Measurements from ENCODE around the gene JPT2.

The JPT2 gene

GRCh38 chr16:1641261-1641660, 36.8 kb upstream of the JPT2 start:
- TF ChIP-seq, protein P1, sequence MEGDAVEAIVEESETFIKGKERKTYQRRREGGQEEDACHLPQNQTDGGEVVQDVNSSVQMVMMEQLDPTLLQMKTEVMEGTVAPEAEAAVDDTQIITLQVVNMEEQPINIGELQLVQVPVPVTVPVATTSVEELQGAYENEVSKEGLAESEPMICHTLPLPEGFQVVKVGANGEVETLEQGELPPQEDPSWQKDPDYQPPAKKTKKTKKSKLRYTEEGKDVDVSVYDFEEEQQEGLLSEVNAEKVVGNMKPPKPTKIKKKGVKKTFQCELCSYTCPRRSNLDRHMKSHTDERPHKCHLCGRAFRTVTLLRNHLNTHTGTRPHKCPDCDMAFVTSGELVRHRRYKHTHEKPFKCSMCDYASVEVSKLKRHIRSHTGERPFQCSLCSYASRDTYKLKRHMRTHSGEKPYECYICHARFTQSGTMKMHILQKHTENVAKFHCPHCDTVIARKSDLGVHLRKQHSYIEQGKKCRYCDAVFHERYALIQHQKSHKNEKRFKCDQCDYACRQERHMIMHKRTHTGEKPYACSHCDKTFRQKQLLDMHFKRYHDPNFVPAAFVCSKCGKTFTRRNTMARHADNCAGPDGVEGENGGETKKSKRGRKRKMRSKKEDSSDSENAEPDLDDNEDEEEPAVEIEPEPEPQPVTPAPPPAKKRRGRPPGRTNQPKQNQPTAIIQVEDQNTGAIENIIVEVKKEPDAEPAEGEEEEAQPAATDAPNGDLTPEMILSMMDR (conservative IDR thresholded peaks at IDR 0.05; ENCODE audit: low read depth, low read length), result no peak
- DNase-seq (ENCODE audit: low read depth), result no peak
- H3K4me3 ChIP-seq (ENCODE audit: low read length), result no peak overlapping the region

- TF ChIP-seq, protein P1 (conservative IDR thresholded peaks at IDR 0.05; ENCODE audit: low read depth, low read length), result no peak
- no peak for DNase-seq (ENCODE audit: low read depth)
- H3K4me3 ChIP-seq (ENCODE audit: low read length), result no peak overlapping the region
These were observed 35.9 kb upstream of the JPT2 start for GRCh38 chr16:1642148-1642547.

- TF ChIP-seq, protein P1 (conservative IDR thresholded peaks at IDR 0.05; ENCODE audit: low read depth, low read length), result no peak
- no peak for DNase-seq (ENCODE audit: low read depth)
- H3K4me3 ChIP-seq (ENCODE audit: low read length), result no peak overlapping the region
These were observed 35.3 kb upstream of the JPT2 start for GRCh38 chr16:1642753-1643152.

DNA sequence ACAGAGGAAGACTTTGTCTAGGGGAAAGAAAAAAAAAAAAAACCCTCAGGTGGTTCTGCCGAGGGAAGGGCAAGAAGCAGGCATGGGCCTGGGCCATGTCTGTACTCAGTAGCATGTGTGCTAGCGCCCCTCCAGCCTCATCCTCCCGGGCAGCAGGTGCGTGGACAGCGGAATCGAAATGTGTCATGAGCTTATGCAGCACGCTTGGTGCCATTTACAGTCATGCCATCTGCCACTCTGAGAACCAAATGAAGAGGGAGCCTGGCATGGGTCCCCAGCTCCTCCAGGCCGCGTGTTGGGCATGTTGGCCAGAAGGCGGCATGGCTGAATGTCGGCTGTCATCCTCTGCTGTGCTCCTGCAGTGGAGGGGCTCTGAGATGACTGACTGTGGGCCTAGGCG, 34.6 kb upstream of the JPT2 start:
- TF ChIP-seq, protein P1 (conservative IDR thresholded peaks at IDR 0.05; ENCODE audit: low read depth, low read length), result no peak
- no peak for DNase-seq (ENCODE audit: low read depth)
- no peak overlapping the region for H3K4me3 ChIP-seq (ENCODE audit: low read length)

DNA sequence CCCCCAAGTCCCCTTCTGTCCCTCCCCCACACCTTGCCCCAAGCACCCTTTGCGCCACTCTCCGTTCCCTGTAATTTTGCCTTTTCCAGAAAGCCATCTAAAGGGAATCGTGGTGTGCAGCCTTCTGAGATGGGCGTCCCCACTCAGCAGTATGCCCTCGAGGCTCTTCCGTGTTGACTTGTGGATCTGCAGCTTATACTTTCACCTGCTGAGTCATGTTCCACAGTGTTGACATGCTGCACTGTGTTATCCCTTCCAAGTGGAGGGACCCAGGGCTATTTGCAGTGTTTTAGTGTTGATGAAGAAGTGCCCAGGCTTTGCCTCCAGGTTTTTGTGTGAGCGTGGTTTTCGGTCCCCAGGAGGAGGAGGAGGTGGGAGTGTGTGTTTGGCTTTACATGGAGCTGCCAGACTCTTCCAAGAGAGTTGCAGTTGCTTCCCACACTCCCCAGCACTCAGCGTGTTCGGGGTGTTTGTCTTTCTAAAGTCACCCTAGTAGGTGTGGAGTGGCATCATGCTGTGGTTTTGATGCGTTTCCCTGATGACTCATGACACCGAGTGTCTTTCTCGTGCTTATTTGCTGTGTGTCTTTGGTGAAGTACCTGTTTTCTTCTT, 32.1 kb upstream of the JPT2 start:
- no peak for DNase-seq (ENCODE audit: low read depth)
- H3K4me3 ChIP-seq (ENCODE audit: low read length), result no peak overlapping the region
- TF ChIP-seq, protein P1 (conservative IDR thresholded peaks at IDR 0.05; ENCODE audit: low read depth, low read length), result no peak

DNA sequence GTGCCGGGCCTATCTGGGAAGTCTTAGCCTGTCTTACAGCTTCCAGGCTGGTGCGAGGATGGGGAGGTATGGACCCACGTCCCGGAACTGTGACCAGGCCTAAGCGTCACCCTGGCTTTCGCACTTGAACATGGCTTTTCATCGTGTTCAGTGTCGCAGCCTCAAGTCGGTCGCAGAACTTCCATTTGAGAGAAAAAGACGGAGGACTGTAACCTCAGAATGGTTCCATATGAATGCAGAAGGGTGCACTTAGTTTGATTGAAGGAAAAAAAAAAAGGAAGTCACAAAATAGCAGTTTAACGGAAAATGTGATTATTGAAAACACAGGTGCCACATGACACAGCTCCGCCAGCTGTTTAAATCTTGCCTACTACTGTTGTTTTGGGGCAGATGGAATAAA, 30.2 kb upstream of the JPT2 start:
- H3K4me3 ChIP-seq (ENCODE audit: low read length), result no peak overlapping the region
- DNase-seq (ENCODE audit: low read depth), result no peak
- TF ChIP-seq, protein P1 (conservative IDR thresholded peaks at IDR 0.05; ENCODE audit: low read depth, low read length), result no peak

DNA sequence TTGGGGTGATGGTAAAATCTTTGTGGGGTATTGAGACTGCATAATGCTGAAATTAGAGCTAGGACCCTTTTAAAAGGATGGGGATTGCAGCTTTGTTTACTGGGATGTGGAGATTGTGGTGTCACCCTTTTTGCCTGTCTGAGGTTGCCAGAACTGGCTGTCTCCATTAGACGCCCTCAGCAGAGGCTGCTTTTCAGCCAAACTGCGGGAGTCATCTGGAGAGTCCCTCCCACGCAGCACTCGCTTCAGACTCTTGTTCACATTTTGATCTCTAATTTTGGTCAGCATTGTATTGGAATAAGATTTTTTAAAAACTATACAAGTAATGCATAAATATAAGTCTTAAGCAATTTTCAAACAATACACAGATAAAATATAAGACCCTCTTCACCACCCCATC, 27.9 kb upstream of the JPT2 start:
- H3K4me3 ChIP-seq (ENCODE audit: low read length), result no peak overlapping the region
- no peak for DNase-seq (ENCODE audit: low read depth)
- TF ChIP-seq, protein P1 (conservative IDR thresholded peaks at IDR 0.05; ENCODE audit: low read depth, low read length), result no peak

All from retinal pigment epithelial cell (primary cell).